WI38 (cell line): ENCODE measurements around the gene FSTL4.

ENCODE experiments used
- H3K4me3 ChIP-seq: 2 replicates; pipeline ENCODE4 v1.5.1; 2011; ENCODE audit warnings: low read depth, mild to moderate bottlenecking, control low read depth, low read length
- TF ChIP-seq, protein P1 (sequence below): IDR thresholded peaks from 2 replicates; pipeline ENCODE4 v1.5.1; 2012; ENCODE audit warnings: low read depth, mild to moderate bottlenecking, control low read depth, low read length

FSTL4 gene

DNA sequence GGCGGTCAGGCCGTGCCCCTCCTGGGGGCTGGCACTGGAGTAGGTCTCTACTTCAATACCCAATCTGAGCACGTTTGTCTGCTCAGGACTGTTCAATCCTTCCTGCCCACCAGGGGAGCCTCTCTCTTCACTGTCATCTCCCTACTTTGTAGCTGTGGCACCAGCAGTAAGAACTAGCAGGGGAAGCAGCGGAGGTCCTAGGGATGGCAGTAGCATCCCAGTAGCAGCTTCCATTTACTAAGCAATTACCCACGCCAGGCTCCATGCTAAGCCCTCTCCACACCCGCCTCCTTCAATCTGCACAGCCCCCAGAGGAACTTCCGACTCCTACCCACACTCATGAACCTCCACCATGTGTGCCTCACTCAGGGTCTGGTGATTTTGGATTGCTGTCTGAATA, 31.7 kb downstream of the FSTL4 start:
- TF ChIP-seq, protein P1, sequence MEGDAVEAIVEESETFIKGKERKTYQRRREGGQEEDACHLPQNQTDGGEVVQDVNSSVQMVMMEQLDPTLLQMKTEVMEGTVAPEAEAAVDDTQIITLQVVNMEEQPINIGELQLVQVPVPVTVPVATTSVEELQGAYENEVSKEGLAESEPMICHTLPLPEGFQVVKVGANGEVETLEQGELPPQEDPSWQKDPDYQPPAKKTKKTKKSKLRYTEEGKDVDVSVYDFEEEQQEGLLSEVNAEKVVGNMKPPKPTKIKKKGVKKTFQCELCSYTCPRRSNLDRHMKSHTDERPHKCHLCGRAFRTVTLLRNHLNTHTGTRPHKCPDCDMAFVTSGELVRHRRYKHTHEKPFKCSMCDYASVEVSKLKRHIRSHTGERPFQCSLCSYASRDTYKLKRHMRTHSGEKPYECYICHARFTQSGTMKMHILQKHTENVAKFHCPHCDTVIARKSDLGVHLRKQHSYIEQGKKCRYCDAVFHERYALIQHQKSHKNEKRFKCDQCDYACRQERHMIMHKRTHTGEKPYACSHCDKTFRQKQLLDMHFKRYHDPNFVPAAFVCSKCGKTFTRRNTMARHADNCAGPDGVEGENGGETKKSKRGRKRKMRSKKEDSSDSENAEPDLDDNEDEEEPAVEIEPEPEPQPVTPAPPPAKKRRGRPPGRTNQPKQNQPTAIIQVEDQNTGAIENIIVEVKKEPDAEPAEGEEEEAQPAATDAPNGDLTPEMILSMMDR = no peak

DNA sequence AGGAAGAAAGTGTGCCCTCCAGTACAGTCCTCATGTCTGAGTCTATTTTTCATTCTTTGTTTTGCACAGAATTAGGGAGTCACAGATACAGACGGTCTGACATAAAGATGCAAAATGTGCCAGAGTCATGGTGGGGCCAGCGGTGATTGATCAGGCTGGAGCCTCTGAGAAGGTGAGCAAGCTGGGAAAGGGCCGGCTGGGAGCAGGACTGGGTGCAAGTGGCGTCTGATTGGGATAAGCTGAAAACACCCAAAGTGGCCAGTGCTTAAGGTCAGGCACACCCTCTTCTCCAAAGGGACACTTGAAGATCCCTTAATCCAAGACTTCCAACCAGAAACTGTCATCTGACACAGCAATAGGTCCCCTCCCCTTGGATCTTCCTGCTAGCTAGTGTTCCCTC, 32.6 kb downstream of the FSTL4 start:
- H3K4me3 ChIP-seq = no peak overlapping the region
- TF ChIP-seq, protein P1 = no peak

More for the DNA sequence above, 31.7 kb downstream of the FSTL4 start:
- H3K4me3 ChIP-seq = no peak overlapping the region

DNA sequence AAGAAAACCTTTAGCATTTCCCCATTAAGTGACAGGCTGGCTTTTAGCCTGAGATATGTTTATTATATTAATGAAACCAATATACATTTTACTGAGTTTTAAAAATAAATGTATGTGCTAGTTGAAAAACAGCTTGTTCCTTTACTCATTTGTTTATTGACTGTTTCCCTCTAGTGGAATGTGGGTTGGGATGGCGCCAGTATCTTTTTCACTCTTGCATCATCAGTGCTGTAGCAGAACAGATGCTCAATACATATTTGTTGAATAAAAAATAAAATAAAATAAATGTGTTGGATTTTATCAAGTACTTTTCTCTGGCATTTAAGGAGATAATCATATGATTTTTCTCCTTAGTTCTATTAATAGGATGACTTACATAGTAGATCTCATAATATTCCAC, 43.0 kb downstream of the FSTL4 start:
- TF ChIP-seq, protein P1 = no peak
- H3K4me3 ChIP-seq = no peak overlapping the region

DNA sequence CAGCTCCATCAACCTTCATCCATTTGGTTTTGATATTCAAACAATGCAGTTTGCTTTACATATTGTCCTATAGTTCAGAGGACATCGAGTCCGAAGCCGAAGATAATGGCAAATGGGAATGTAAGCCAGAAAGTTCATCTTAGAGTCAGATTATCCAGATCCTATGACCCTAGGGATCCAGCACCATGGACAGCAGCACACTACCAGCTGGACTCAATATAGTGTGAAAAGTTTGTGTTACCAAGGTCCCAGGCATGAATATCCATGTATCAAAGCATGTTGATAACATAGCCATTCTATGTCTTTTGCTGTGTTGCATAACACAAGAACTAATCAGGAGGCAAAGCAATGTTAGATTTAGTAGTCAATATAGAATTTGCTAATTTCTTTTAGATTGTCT, 46.3 kb downstream of the FSTL4 start:
- no peak overlapping the region for H3K4me3 ChIP-seq
- TF ChIP-seq, protein P1 = no peak

DNA sequence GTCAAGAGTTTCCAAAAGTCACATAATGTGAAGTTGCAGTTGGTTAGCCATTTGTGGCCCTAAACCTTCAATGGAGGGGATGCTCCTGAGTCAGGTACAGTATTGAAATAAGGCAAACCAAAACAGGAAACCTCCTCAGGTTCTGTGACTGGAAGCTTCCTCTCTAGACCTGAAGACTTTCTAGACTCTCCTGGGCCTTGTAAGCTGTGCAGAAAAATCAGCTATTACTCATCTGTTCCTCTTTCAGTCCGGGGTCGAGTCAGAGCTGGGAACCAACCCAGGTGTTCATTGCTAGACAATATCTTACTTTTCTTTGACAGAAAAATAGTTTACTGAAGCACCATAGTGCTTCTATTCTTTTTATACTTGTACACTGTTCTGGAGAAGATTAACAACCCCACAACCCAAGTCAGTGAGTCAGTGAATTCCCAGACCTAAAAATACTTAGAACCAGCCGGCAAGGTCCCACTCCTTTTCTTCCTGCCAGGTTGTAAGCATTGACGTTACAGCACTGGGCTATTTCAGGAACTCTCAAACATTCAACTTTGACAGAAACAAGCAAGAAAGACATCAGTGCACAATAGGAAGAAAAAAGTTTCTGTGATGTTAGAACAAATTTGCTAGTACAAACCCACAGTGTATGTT, 47.3 kb downstream of the FSTL4 start:
- no peak overlapping the region for H3K4me3 ChIP-seq
- TF ChIP-seq, protein P1 = no peak

DNA sequence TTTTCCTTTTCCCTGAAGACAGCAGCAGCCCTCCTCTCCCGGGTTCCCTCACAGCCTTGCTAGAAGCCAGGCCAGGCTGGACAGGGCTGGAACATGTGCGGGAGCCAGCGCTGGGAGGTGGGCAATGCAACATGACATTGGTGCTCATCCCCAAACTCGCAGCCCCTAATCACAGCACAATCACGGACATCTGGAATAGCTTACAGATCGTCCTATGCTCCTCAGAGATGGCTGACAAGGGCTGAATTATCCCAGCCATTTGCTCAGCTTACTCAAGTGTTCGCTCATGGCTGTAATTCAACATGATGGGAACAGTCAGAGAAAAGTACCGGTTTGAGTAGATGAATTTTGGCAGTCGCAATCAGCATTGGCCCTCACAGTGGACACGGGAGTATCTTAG, 49.8 kb downstream of the FSTL4 start:
- H3K4me3 ChIP-seq = no peak overlapping the region
- TF ChIP-seq, protein P1 = no peak

DNA sequence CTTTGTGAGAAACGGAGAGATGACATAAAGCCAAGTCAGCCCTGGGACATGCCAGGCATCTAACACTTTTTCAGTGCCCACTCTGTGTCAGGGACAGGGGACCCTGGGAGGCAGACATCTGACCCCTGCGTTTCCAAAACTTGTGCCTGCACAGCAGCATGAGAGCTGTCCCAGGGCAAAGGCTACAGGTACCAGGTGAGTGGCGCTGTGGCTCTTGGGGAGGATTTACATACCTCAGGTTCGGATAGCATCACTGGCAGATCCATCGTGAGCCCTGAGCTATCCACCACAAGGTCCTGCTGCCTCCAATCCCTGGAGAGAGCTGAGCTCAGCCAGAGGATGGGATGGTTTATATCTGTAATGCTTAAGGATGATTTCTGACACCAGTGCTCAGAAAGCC, 52.4 kb downstream of the FSTL4 start:
- TF ChIP-seq, protein P1 = no peak
- no peak overlapping the region for H3K4me3 ChIP-seq
